Loucy (cell line): ENCODE results near the gene GNAI3.
A peak's percentile ranks its signal among the peaks of the same experiment; 100 is the strongest.

Experiments
- H2AFZ ChIP-seq: fragments of 200-600 bp; sonication (generic); 2 replicates; pipeline ENCODE4 v1.6.0; 2016; ENCODE audit warnings: antibody characterized with exemption, mild to moderate bottlenecking, low read length, moderate library complexity
- H3F3A ChIP-seq: fragments of 200-600 bp; 2 replicates; pipeline ENCODE4 v1.6.0; 2016; ENCODE audit warnings: antibody characterized with exemption, low read depth, mild to moderate bottlenecking
- H3K27me3 ChIP-seq: fragments of 200-600 bp; sonication (generic); 2 replicates; pipeline ENCODE4 v1.6.1; 2014; ENCODE audit warnings: low read length, mild to moderate bottlenecking; ENCODE audit not compliant: insufficient read depth, poor library complexity, severe bottlenecking
- H3K36me3 ChIP-seq: fragments of 200-600 bp; sonication (generic); 2 replicates; pipeline ENCODE4 v1.6.1; 2016; ENCODE audit warnings: low read length; ENCODE audit not compliant: insufficient read depth
- H3K4me1 ChIP-seq: fragments of 200-600 bp; sonication (generic); 2 replicates; pipeline ENCODE4 v1.5.1; 2014; ENCODE audit warnings: low read length, mild to moderate bottlenecking; ENCODE audit not compliant: insufficient read depth, poor library complexity, severe bottlenecking
- H3K4me2 ChIP-seq: fragments of 200-600 bp; sonication (generic); 2 replicates; pipeline ENCODE4 v1.6.0; 2014; ENCODE audit warnings: antibody characterized with exemption, low read length, low read depth, mild to moderate bottlenecking; ENCODE audit not compliant: poor library complexity, severe bottlenecking
- H3K4me3 ChIP-seq: fragments of 200-600 bp; sonication (generic); 2 replicates; pipeline ENCODE4 v1.5.1; 2014; ENCODE audit warnings: low read length, mild to moderate bottlenecking, mixed read lengths; ENCODE audit not compliant: poor library complexity, severe bottlenecking
- H3K79me2 ChIP-seq: fragments of 200-600 bp; sonication (generic); 2 replicates; pipeline ENCODE4 v1.6.1; 2014; ENCODE audit warnings: low read length; ENCODE audit not compliant: insufficient read depth
- H3K9ac ChIP-seq: fragments of 200-600 bp; sonication (generic); 2 replicates; pipeline ENCODE4 v1.6.0; 2014; ENCODE audit warnings: mild to moderate bottlenecking, low read depth, low read length, moderate library complexity; ENCODE audit not compliant: poor library complexity, severe bottlenecking
- H3K9me2 ChIP-seq: fragments of 200-600 bp; sonication (generic); replicated peaks from 2 replicates; pipeline ENCODE4 v1.6.1; 2016; ENCODE audit warnings: low read depth, low read length, mixed read lengths
- H3K9me3 ChIP-seq: fragments of 200-600 bp; sonication (generic); 2 replicates; pipeline ENCODE4 v1.6.1; 2014; ENCODE audit warnings: mild to moderate bottlenecking, antibody characterized with exemption, low read length, low read depth; ENCODE audit not compliant: insufficient read depth
- H4K20me1 ChIP-seq: fragments of 200-600 bp; sonication (generic); 2 replicates; pipeline ENCODE4 v1.6.0; 2014; ENCODE audit warnings: antibody characterized with exemption, low read length, mild to moderate bottlenecking; ENCODE audit not compliant: insufficient read depth, poor library complexity, severe bottlenecking
- CTCF ChIP-seq: fragments of 200-600 bp; sonication (generic); conservative IDR thresholded peaks from 2 replicates; pipeline ENCODE4 v1.5.1; 2014; ENCODE audit warnings: mild to moderate bottlenecking, antibody characterized with exemption, low read length
- EZH2phosphoT487 ChIP-seq: fragments of 200-600 bp; IDR thresholded peaks from 2 replicates; pipeline ENCODE4 v1.6.1; 2018; ENCODE audit warnings: antibody characterized with exemption, mild to moderate bottlenecking, moderate library complexity, borderline replicate concordance

GNAI3 gene

DNA sequence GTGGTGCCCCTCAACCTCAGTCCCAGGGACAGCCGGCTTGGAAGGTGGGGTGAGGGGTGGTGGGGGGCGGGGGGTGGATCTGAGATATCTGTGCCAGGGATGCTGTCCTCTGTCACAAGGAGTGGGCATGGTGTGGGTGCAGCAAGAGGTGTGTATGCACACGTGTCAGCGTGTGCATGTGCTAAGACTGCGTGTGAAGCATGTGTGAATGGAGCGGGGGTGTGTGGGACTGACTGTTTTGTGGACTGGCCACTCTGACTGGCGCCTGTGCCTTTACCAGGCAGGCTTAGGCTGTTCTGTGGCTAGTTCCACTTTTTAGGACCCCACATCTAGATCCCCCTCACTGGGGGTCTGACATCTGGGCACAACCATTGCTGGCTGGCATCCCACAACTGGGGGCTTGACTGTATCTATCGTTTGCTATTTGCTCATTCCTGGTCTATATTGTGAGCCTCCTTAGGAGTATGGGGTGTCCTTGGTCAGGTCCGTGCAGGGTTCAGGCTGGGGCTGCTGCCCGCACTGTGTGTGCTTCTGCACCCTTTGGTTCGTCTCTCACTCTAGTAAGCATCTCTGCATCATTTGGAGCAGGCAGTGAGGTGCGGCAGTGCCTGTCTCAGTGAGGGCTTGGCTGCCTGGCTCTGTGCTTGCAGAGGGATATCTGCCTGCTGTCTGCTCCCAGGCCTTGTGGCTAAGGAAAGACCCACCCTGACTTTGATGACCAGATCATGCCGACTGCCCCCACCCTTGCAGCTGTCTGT lies 73.1 kb downstream of the GNAI3 start:
- Histone ChIP-seq H3K36me3 (peaks cover 7% of the 10 kb centered on the region; the same call in 1 of the 2 replicates), H3K4me2 (peak overlapping the region; percentile 90), H2AFZ (no peak overlapping the region), H3F3A (no peaks in the 10 kb centered on the region), H3K27me3 (no peaks in the 10 kb centered on the region), H3K9me3 (no peaks in the 10 kb centered on the region), H3K4me3 (peak overlapping the region; percentile 93), H4K20me1 (peaks cover 33% of the 10 kb centered on the region), H3K79me2 (peaks cover 67% of the 10 kb centered on the region), H3K9ac (peak overlapping the region; percentile 80), H3K9me2 (no peaks in the 10 kb centered on the region), H3K4me1 (peaks cover 58% of the 10 kb centered on the region)
- TF ChIP-seq EZH2phosphoT487 (no peak), CTCF (no peak)

DNA sequence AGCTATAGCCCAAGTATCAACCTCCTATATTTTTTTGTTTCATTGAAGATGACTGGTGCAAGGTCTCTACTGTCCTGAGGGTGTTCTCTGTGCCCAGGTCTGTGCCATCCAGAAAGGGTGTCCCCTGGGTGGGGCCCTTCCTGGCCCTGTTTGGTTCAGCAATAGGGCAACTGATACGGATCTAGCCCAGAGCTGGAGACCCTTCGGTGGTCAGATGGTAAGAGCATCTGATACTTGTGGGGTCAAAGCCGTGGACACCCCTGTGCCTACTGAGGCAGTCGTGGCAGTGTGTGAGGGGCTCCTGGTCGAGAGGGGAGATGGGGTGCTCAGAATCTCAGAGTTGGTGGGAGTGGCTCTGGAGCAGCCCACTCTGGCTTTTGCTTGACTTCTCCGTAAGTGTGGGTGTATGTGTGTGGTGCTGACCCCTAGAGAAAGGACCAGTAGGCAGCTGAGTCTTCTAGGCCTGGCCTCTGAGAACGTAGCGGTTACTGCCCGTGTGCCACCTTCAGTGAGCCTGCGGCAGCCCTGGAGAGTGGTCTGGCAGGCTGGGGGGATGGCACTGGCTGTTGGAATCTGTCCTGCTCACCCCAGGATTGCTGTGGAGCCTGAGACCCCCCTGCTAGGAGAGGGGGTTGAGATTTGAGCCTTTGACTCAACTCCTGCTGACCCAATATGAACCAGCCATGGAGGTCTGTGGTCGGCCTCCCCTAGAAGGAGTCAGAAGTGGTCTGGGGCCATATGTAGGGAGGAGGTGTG lies 73.9 kb downstream of the GNAI3 start:
- H3K79me2 ChIP-seq, result peaks cover 67% of the 10 kb centered on the region

DNA sequence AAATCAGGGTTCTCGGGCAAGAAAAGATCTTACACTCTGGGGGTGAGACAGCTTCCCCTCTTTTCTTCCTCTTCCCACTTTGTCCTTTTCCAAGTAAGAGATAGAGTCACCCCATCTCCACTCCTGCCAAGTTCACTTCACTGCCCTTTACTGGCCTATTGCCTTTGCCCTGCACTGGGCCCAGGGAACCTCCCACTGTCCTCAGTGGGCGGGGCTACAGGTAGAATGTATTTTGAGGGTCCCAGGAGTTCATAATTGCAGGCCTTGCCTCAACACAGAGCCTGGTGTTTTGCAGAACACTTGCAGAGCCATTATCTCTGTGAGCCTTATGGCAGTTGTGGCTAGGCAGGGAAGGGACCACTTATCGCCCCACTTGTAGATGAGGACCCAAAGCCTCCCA lies 74.5 kb downstream of the GNAI3 start:
- Histone ChIP-seq H3K9ac (peak overlapping the region; percentile 80), H3K4me1 (peaks cover 51% of the 10 kb centered on the region), H3K9me2 (no peaks in the 10 kb centered on the region), H3K4me2 (peak overlapping the region; percentile 90), H3K9me3 (no peaks in the 10 kb centered on the region), H3K27me3 (no peaks in the 10 kb centered on the region), H3K79me2 (peaks cover 67% of the 10 kb centered on the region), H3F3A (no peaks in the 10 kb centered on the region), H3K4me3 (peak overlapping the region; percentile 93), H4K20me1 (peaks cover 33% of the 10 kb centered on the region), H3K36me3 (peaks cover 20% of the 10 kb centered on the region; the same call in 1 of the 2 replicates), H2AFZ (no peak overlapping the region)
- TF ChIP-seq EZH2phosphoT487, result no peak
- no peak for TF ChIP-seq CTCF

More for the DNA sequence above, 73.9 kb downstream of the GNAI3 start:
- no peak overlapping the region for H2AFZ ChIP-seq
- H3K4me1 ChIP-seq, result peaks cover 51% of the 10 kb centered on the region
- TF ChIP-seq EZH2phosphoT487 (no peak), CTCF (no peak)
- H3K27me3 ChIP-seq, result no peaks in the 10 kb centered on the region
- peak overlapping the region; percentile 80 for H3K9ac ChIP-seq
- H4K20me1 ChIP-seq, result peaks cover 33% of the 10 kb centered on the region
- H3F3A ChIP-seq, result no peaks in the 10 kb centered on the region
- H3K9me3 ChIP-seq, result no peaks in the 10 kb centered on the region
- H3K4me2 ChIP-seq, result peak overlapping the region; percentile 90
- H3K36me3 ChIP-seq, result peaks cover 14% of the 10 kb centered on the region; the same call in 1 of the 2 replicates
- H3K4me3 ChIP-seq, result peak overlapping the region; percentile 93
- H3K9me2 ChIP-seq, result no peaks in the 10 kb centered on the region
